Fibroblast of skin of back (primary cell): ENCODE results near the gene RAI1.

Experiments used
- DNase-seq: peaks from one replicate; pipeline ENCODE4 v3.0.0-alpha.2; 2013

RAI1 gene

DNA sequence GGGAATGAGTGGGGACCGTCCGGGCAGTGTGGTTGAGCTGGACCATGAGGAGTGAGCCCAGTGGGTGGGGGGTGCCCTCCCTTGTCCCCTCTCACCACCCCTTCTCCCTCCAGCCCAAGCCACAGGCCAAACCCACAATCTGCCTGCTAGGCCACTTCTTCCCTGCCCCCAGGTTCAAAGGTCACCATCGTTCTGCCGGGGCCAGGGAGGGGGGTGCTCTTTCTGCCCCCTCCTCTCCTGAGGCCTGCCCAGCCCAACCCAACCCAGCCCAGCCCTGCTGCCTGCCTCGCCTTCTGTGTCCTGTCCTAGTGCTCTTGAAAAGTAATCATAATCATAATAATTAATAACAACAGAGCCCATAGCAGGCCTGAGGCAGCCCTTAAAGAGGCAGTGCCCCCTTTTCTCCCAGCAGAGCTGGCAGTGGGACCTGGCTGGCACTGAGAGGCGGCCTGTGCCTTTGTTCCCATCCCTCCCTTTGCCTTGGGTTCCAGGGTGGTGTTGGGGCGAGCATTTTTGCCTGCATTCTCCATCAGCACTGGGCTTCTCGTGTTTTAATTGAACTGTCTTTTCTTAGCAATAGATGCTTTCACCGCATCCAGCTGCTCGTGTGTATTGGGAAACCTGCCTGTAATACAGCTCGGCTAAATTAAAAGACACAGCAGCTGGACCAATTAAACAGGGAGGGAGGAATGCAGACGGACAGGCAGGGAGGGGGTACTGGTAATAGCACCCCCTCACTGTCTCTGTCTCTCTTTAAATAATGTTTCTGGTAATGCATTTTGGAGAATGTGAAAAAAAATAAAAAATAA lies 108.8 kb downstream of the RAI1 start:
- DNase-seq = no peak

DNA sequence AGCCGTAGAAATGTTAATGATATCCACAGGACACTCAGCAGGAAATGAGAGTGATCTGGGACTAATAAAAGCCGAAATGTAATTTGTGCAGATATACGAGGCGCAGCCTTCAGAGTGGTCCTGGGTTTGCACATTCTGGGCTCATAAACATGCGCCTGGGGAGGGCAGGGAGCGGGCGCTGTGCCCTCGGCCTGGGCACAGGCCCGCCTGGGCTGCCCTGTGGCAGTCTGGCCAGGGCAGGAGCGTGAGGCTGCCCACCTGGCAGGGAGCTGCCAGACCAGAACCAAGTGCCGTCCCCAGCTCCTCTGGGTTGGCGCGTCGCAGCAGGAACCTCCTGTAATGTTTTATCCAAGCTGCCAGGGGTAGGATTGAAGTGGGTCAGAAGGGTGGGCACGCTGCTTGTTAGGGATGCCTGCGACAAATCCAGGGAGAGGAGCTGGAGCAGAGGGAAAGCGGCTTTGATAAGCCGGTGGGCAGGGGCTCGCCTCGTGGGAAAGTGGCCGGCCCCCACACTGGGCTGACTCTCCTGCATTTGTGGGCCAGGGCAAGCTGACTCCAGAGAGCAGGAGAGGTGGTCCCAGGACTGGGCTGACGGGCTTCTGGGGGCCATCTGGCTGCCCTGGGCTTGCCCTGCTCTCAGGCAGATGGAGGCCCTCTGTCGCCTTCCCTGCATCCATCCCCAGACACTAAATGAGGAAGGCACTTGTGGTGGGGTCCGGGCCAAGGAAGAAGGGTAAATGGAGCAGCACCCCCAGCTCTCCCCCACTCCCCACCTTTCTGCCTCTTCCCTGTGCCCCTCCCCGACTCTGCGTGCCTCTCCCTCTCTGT lies 109.6 kb downstream of the RAI1 start:
- no peak for DNase-seq

DNA sequence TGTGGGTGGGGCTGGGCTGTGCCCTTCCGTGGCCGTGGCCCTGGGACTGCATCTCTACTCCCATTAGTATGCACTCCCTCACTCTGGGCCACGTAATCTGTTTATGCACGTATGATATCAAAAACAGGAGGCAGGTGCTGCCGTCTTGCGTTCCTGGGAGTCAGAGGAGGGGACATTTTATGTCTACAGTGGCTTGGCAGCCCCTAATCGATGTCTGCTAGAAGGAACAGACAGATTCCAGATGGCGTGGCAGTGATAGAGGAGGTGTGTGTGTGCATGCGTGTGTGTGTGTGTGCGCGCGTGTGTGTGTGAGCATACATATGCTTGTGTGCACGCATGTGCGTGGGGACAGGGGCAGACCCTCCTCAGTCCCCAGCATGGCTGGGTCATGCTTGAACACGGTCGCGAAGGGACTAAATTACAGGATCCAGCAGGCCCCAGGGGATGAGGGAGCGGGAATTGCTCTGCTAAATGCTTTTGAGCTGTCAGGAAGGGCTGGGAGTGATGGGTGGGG lies 110.8 kb downstream of the RAI1 start:
- no peak for DNase-seq

DNA sequence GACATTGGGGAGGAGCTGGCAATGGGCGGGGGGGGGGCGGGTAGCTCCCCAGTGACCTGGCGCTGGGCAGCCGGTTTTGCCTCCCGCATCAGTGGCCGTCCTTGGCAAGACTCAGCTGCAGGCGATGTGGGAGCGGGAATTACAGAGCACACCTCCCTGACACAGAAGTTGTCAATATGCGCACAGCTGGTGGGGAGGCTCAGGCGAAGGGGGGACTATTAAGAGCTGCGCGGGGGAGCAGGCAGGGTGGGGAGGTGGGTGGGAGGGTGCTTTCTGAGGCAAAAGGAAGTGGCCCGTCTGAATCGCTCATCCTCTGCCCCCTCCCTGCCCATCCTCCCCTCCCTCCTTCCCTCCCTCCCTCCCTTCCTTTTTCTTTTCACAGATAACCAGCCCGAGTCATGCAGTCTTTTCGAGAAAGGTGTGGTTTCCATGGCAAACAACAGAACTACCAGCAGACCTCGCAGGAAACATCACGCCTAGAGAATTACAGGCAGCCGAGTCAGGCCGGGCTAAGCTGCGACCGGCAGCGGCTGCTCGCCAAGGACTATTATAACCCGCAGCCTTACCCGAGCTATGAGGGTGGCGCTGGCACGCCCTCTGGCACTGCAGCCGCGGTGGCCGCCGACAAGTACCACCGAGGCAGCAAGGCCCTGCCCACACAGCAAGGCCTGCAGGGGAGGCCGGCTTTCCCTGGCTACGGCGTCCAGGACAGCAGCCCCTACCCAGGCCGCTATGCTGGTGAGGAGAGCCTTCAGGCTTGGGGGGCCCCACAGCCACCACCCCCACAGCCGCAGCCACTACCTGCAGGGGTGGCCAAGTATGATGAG lies 111.5 kb downstream of the RAI1 start:
- DNase-seq = peak; percentile 82

DNA sequence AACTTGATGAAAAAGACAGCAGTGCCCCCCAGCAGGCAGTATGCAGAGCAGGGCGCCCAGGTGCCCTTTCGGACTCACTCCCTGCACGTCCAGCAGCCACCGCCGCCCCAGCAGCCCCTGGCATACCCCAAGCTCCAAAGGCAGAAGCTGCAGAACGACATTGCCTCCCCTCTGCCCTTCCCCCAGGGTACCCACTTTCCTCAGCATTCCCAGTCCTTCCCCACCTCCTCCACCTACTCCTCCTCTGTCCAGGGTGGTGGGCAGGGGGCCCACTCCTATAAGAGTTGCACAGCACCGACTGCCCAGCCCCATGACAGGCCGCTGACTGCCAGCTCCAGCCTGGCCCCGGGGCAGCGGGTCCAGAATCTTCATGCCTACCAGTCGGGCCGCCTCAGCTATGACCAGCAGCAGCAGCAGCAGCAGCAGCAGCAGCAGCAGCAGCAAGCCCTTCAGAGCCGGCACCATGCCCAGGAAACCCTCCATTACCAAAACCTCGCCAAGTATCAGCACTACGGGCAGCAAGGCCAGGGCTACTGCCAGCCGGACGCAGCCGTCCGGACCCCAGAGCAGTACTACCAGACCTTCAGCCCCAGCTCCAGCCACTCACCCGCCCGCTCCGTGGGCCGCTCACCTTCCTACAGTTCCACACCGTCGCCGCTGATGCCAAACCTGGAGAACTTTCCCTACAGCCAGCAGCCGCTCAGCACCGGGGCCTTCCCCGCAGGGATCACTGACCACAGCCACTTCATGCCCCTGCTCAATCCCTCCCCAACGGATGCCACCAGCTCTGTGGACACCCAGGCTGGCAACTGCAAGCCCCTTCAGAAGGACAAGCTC lies 112.3 kb downstream of the RAI1 start:
- DNase-seq = no peak

DNA sequence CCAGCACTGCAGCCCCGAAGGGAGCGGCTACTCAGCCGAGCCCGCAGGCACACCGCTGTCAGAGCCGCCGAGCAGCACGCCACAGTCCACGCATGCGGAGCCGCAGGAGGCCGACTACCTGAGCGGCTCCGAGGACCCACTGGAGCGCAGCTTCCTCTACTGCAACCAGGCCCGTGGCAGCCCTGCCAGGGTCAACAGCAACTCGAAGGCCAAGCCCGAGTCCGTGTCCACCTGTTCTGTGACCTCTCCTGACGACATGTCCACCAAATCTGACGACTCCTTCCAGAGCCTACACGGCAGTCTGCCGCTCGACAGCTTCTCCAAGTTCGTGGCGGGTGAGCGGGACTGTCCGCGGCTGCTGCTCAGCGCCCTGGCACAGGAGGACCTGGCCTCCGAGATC lies 113.1 kb downstream of the RAI1 start:
- DNase-seq = no peak

DNA sequence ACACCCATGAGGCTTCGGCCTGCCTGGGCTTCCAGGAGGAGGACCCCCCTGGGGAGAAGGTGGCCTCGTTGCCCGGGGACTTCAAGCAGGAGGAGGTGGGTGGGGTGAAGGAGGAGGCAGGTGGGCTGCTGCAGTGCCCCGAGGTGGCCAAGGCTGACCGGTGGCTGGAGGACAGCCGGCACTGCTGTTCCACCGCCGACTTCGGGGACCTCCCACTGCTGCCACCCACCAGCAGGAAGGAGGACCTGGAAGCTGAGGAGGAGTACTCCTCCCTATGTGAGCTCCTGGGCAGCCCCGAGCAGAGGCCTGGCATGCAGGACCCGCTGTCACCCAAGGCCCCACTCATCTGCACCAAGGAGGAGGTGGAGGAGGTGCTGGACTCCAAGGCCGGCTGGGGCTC lies 114.0 kb downstream of the RAI1 start:
- no peak for DNase-seq

DNA sequence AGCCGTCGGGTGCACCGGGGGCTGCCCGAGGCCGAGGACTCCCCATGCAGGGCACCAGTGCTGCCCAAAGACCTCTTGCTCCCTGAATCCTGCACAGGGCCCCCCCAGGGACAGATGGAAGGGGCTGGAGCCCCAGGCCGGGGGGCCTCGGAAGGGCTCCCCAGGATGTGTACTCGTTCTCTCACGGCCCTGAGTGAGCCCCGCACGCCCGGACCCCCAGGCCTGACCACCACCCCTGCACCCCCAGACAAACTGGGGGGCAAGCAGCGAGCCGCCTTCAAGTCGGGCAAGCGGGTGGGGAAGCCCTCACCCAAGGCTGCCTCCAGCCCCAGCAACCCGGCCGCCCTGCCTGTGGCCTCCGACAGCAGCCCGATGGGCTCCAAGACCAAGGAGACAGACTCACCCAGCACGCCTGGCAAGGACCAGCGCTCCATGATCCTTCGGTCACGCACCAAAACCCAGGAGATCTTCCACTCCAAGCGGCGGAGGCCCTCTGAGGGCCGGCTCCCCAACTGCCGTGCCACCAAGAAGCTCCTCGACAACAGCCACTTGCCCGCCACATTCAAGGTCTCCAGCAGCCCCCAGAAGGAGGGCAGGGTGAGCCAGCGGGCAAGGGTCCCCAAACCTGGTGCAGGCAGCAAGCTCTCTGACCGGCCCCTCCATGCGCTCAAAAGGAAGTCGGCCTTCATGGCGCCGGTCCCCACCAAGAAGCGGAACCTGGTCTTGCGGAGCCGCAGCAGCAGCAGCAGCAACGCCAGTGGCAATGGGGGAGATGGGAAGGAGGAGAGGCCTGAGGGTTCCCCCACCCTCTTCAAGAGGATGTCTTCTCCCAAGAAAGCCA lies 114.9 kb downstream of the RAI1 start:
- DNase-seq = no peak

DNA sequence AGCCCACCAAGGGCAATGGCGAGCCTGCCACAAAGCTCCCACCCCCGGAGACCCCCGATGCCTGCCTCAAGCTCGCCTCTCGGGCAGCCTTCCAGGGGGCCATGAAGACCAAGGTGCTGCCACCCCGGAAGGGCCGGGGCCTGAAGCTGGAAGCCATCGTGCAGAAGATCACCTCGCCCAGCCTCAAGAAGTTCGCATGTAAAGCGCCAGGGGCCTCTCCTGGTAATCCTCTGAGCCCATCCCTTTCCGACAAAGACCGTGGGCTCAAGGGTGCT lies 115.5 kb downstream of the RAI1 start:
- no peak for DNase-seq

DNA sequence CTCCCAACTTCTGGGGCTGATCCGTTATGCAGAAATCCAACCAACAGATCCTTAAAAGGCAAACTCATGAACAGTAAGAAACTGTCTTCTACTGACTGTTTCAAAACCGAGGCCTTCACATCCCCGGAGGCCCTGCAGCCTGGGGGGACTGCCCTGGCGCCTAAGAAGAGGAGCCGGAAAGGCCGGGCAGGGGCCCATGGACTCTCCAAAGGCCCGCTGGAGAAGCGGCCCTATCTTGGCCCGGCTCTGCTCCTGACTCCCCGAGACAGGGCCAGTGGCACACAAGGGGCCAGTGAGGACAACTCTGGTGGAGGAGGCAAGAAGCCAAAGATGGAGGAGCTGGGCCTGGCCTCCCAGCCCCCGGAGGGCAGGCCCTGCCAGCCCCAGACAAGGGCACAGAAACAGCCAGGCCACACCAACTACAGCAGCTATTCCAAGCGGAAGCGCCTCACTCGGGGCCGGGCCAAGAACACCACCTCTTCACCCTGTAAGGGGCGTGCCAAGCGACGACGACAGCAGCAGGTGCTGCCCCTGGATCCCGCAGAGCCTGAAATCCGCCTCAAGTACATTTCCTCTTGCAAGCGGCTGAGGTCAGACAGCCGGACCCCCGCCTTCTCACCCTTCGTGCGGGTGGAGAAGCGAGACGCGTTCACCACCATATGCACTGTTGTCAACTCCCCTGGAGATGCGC lies 116.0 kb downstream of the RAI1 start:
- DNase-seq = no peak

DNA sequence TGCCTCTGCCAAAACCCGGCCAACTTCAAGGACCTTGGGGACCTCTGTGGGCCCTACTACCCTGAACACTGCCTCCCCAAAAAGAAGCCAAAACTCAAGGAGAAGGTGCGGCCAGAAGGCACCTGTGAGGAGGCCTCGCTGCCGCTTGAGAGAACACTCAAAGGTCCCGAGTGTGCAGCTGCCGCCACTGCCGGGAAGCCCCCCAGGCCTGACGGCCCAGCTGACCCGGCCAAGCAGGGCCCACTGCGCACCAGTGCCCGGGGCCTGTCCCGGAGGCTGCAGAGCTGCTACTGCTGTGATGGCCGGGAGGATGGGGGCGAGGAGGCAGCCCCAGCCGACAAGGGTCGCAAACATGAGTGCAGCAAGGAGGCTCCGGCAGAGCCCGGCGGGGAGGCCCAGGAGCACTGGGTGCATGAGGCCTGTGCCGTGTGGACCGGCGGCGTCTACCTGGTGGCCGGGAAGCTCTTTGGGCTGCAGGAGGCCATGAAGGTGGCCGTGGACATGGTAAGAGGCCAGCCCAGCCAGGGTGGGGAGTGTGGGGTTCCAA lies 116.8 kb downstream of the RAI1 start:
- no peak for DNase-seq

DNA sequence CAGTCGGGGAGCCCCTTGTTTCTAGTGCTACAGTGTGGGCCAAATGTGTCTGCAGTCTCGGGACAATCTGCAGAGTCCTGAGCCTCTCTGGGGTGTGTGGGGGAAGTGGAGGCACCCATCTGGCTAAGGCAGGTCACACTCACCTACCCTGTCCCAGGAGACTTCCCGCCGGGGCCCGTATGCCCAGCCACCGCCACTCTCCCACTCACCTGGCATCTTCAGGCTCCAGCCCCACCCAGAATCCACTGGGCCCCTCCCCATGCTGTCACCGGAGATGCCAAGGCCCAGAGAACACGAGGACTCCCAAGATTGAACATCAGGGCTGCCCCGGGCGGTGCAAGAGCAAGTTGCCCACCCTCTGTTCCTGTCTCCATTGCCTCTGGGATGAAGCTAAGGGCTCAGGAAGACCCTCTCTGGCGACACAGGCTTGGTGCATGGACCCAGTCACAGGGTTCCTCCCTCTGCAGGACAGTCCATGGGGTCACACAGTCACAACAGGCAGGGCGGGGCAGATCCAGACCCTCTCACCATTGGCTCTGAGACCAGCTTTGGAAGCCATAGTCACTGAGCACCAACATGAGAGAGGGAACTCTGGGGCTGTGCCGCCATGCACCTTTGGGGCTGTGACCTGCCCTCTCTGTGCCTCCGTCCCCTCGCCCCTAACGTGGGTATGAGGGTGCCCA lies 117.5 kb downstream of the RAI1 start:
- DNase-seq = no peak

DNA sequence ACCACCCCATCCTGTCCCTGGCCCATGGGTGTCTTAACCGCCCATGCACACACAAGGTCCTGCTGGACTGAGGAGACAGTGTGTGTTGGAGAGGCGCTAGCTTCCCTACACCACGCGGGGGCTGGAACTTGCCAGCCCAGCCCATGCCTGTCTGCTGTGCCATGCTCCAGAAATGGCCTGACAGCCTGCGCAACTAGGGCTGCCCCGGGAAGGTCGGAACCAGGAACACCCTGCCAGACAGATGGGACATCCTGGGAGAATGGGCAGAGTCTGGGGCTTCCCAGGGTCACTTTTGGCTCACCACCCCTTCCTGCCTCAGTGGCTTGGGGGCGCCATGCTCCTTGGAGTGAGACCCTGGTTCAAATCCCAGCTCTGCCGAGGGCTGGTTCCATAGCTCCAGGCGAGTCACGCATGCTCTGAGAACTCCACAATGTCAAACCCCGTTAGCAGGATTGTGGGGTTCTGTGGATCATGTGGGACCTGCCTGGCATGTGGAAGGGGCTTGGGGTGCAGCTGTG lies 119.3 kb downstream of the RAI1 start:
- DNase-seq = no peak

DNA sequence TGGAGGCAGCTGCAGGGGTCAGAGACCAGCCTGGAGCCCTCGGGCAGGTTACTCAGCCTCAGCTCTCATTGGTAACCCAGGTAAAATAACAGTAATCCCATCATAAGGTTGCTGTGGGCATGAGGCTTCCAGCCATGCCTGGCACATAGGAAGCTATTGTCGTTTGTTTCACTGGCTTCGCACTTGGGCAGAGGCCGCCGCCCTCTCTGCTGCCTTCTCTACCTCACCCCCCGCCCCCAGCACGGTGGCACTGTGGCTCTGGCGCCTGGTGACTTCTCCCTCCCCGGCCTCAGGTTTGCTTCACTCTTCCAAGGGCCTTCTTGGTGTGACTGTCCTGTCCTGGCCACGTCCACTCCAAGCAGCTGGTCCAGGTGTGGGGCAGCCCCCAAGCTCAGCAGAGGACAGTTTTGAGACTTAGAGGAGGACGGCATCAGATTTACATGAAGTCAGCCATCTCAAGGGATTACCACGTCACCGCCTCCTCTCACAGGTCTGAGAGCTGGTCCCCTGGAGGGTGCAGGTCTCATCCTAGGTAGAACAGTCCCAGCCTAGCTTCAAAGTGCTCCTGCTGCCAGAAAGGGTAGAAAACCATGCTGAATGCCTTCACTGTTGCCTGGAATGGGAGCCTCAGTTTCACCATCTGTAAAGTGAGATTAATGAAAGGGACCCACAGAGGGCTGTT lies 120.7 kb downstream of the RAI1 start:
- DNase-seq = no peak

DNA sequence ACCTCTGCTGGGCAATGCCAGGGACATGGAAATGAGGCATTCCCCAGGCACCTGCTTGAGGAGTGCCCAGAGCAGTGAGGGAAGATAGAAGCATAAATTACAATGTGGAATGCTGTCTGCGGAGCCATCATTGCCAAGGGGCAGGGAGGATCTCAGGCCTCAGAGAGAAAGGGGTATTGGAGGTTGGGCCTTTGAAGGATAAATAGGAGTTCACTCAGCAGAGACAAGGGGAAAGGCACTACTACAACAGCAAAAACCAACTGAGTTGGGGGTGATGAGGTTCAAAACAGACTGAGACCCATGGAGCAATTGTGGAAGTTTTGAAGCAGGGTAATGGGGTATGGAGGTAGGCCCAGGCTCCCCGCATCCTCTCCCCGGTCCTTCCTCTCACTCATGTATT lies 122.7 kb downstream of the RAI1 start:
- no peak for DNase-seq

DNA sequence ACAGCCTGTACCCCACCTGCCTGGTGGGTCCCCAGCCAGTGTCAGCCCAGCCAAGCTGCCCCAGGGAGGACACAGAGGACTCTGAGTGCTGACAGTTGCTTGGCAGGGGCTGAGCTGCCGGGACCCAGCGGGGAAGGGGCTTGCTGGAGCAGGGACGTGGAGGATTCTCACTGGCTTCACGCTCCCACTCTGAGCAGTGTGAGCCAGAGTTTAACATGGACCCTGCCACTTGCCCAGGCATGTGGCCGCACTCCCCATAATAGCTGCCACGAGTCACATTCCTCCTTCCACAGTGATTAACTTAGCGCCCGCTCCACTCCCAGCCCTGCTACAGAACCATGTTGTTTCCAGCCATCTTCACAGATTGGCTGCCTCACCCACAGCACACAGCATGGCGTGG lies 124.3 kb downstream of the RAI1 start:
- no peak for DNase-seq

DNA sequence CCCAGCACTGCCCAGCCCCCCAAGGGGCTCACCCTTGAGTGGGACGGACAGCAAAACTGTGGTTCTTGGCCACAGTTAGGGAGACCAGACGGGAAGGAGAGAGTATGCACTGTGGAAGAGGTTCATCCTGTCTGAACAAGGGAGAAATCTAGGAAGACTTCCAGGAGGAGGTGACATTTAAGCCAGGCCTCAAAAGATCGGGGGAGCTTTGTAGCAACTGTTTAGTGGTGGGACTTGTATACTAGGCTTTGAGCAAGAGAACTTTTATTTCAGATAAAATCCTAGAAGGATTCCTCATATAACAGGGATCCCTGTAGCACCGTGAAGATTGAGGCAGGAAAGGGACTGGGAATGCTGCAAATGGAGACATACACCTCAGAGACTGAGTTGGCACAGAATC lies 124.8 kb downstream of the RAI1 start:
- no peak for DNase-seq

DNA sequence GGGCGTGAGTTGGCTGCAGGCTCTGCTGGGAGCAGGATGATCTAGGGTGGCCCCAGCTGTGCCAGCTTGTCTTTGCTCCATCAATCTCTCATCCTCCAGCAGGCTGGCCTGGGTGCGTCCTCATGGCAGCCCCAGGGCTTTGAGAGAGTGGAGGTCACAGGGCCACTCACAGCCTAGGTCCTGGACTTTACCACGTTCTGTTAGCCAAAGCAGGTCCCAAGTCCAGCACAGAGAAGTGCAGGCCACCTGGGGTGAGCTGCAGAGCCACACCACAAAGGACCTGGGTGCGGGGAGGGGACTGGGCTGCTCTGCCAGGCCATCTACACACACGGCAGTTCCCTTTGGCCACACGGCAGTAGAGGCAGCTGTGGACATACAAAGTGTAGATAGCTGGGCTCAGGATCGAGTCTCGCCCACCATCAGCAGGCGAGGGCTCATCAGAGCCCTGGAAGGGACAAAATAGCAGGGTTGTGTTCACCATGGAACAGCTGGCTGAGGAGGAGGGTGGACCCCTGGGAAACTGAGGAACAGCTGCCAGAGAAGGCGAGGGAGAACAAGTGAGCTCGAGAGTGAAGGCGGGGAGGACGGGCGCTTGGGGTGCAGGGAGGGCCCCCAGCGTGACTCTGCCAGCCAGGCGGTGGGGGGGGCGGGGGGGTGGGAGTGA lies 125.5 kb downstream of the RAI1 start:
- no peak for DNase-seq
